ENCODE data around the gene SPIN1.

SPIN1 gene

DNA sequence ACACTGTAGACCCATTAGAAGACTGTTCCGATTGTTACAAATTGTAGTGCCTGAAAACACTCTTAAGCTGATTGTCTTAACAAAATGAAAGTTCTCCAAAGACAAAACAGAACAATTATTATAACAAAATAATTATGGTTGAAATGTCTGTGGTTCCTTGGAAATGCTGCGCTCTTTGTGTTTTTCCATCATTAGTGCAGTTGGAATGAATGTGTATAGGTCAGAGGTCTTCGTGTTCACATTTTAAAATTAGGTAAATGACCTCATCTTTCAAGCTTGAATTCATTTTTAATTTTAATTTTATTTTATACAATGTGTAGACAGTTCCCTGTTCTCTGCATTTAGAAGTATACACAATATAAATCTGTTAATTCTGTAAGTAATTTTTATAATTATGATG lies 90.0 kb downstream of the SPIN1 start:
- H3K27ac ChIP-seq (ENCODE audit: extremely low read depth, low read depth, low read length) = no peak overlapping the region
- H3K4me3 ChIP-seq (ENCODE audit: low read depth, low read length) = no peak overlapping the region
- H3K36me3 ChIP-seq (ENCODE audit: control insufficient read depth in 2 of 2, insufficient read depth in 1 of 2, low read length in 2 of 2) = peaks cover under 1 to 23% of the 10 kb centered on the region in 2 experiments; a peak in 2 of 3 replicates
- POLR2A ChIA-PET = no interaction called here
- H3K9me3 ChIP-seq (ENCODE audit: control insufficient read depth, insufficient read depth, low read depth, low read length) = no peaks in the 10 kb centered on the region
- CTCF ChIA-PET = no interaction called here
- H3K4me1 ChIP-seq (ENCODE audit: control insufficient read depth, insufficient read depth, low read length) = peaks cover 3% of the 10 kb centered on the region; the same call in 1 of the 2 replicates
- TF ChIP-seq ZNF621 (tag by site-specific recombination; IDR thresholded peaks at IDR 0.05) (no peak), ZNF18 (tag by site-specific recombination; IDR thresholded peaks at IDR 0.05) (no peak), ZBTB21 (tag by site-specific recombination; IDR thresholded peaks at IDR 0.05) (no peak), ZNF626 (tag by site-specific recombination; IDR thresholded peaks at IDR 0.05) (no peak), ZNF629 (tag by site-specific recombination; IDR thresholded peaks at IDR 0.05) (no peak), ZNF768 (tag by site-specific recombination; IDR thresholded peaks at IDR 0.05) (no peak), ZNF426 (tag by site-specific recombination; IDR thresholded peaks at IDR 0.05) (no peak), ZNF549 (tag by site-specific recombination; IDR thresholded peaks at IDR 0.05) (no peak), ZNF701 (tag by site-specific recombination; IDR thresholded peaks at IDR 0.05) (no peak), ZNF521 (tag by site-specific recombination; IDR thresholded peaks at IDR 0.05) (no peak), ZNF510 (tag by site-specific recombination; IDR thresholded peaks at IDR 0.05; ENCODE audit: insufficient replicate concordance) (no peak), ZNF660 (tag by site-specific recombination; IDR thresholded peaks at IDR 0.05) (no peak), ZNF449 (tag by site-specific recombination; IDR thresholded peaks at IDR 0.05) (no peak), GLI4 (tag by site-specific recombination; IDR thresholded peaks at IDR 0.05) (no peak), ZNF324 (tag by site-specific recombination; IDR thresholded peaks at IDR 0.05) (no peak)
- TF ChIP-seq, protein P1, sequence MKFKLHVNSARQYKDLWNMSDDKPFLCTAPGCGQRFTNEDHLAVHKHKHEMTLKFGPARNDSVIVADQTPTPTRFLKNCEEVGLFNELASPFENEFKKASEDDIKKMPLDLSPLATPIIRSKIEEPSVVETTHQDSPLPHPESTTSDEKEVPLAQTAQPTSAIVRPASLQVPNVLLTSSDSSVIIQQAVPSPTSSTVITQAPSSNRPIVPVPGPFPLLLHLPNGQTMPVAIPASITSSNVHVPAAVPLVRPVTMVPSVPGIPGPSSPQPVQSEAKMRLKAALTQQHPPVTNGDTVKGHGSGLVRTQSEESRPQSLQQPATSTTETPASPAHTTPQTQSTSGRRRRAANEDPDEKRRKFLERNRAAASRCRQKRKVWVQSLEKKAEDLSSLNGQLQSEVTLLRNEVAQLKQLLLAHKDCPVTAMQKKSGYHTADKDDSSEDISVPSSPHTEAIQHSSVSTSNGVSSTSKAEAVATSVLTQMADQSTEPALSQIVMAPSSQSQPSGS (tag by site-specific recombination; IDR thresholded peaks at IDR 0.05; ENCODE audit: low read depth) = no peak

GRCh38 chr9:88481933-88482332 lies 93.7 kb downstream of the SPIN1 start:
- Histone ChIP-seq H3K4me3 (ENCODE audit: low read depth, low read length) (no peak overlapping the region), H3K27ac (ENCODE audit: extremely low read depth, low read depth, low read length) (no peak overlapping the region), H3K36me3 (ENCODE audit: control insufficient read depth in 2 of 2, insufficient read depth in 1 of 2, low read length in 2 of 2) (peaks cover 3 to 15% of the 10 kb centered on the region in 2 experiments; a peak in 2 of 3 replicates), H3K4me1 (ENCODE audit: control insufficient read depth, insufficient read depth, low read length) (no peaks in the 10 kb centered on the region), H3K9me3 (ENCODE audit: control insufficient read depth, insufficient read depth, low read depth, low read length) (no peaks in the 10 kb centered on the region)
- POLR2A ChIA-PET = no interaction called here
- CTCF ChIA-PET = no interaction called here
- TF ChIP-seq ZNF521 (tag by site-specific recombination; IDR thresholded peaks at IDR 0.05) = no peak
- TF ChIP-seq ZSCAN23 (tag by site-specific recombination; IDR thresholded peaks at IDR 0.05) = no peak
- TF ChIP-seq, protein P2, sequence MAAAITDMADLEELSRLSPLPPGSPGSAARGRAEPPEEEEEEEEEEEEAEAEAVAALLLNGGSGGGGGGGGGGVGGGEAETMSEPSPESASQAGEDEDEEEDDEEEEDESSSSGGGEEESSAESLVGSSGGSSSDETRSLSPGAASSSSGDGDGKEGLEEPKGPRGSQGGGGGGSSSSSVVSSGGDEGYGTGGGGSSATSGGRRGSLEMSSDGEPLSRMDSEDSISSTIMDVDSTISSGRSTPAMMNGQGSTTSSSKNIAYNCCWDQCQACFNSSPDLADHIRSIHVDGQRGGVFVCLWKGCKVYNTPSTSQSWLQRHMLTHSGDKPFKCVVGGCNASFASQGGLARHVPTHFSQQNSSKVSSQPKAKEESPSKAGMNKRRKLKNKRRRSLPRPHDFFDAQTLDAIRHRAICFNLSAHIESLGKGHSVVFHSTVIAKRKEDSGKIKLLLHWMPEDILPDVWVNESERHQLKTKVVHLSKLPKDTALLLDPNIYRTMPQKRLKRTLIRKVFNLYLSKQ (tag by site-specific recombination; IDR thresholded peaks at IDR 0.05; ENCODE audit: borderline replicate concordance) = no peak
- no peak for TF ChIP-seq ZNF138 (tag by site-specific recombination; IDR thresholded peaks at IDR 0.05; ENCODE audit: borderline replicate concordance)
- no peak for TF ChIP-seq GFI1B (tag by site-specific recombination; IDR thresholded peaks at IDR 0.05)
- no peak for TF ChIP-seq ZNF140 (tag by site-specific recombination; IDR thresholded peaks at IDR 0.05)
- no peak for TF ChIP-seq ZNF114 (tag by site-specific recombination; IDR thresholded peaks at IDR 0.05)
- TF ChIP-seq IKZF3 (tag by site-specific recombination; IDR thresholded peaks at IDR 0.05) = no peak
